Measurements from ENCODE around the gene NAT14.
"Not testable (repeated sequence)": the region's sequence is repeated elsewhere in the genome, so short reads cannot be mapped to it uniquely, and the experiment has no call there.

NAT14 gene

DNA sequence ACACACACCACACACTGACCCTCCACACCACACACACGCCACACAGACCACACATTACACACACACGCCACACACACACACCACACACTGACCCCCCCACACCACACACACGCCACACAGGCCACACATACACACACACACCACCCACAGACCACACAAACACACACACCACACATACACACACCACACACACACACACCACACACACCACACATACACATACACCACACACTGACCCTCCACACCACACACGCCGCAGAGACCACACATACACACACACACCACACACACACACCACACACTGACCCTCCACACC lies 36.9 kb upstream of the NAT14 start:
- H3K4me3 Mint-ChIP-seq; H3K27ac Mint-ChIP-seq; H3K36me3 Mint-ChIP-seq (ENCODE audit: low read depth); H3K9me3 Mint-ChIP-seq; H3K4me1 Mint-ChIP-seq (ENCODE audit: low read depth): not testable (repeated sequence)
- peaks cover 39% of the 10 kb centered on the region for H3K27me3 Mint-ChIP-seq

DNA sequence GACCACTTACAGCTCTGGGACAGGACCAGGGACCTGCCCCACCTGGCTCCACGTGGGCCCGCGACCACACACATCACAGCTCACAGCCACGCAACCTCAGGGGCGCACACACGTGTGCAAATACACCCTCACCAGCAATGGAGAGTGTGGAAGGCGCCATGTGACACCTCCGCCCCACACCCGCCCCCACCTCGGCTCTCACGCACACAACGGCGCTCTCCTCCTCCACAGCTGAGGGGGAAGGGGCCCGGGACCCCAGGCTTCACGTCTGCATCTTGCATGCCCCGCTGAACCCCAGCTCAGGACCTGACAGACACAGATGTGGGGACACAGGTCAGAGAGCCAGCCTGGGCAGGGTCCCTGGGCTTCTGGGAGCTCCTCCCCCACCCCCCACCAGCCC lies 35.5 kb upstream of the NAT14 start:
- peaks cover 11% of the 10 kb centered on the region for H3K36me3 Mint-ChIP-seq (ENCODE audit: low read depth)
- H3K27ac Mint-ChIP-seq = no peak overlapping the region
- H3K27me3 Mint-ChIP-seq = peaks cover 36% of the 10 kb centered on the region
- no peaks in the 10 kb centered on the region for H3K9me3 Mint-ChIP-seq
- H3K4me3 Mint-ChIP-seq = no peak overlapping the region
- peaks cover 9% of the 10 kb centered on the region for H3K4me1 Mint-ChIP-seq (ENCODE audit: low read depth)

DNA sequence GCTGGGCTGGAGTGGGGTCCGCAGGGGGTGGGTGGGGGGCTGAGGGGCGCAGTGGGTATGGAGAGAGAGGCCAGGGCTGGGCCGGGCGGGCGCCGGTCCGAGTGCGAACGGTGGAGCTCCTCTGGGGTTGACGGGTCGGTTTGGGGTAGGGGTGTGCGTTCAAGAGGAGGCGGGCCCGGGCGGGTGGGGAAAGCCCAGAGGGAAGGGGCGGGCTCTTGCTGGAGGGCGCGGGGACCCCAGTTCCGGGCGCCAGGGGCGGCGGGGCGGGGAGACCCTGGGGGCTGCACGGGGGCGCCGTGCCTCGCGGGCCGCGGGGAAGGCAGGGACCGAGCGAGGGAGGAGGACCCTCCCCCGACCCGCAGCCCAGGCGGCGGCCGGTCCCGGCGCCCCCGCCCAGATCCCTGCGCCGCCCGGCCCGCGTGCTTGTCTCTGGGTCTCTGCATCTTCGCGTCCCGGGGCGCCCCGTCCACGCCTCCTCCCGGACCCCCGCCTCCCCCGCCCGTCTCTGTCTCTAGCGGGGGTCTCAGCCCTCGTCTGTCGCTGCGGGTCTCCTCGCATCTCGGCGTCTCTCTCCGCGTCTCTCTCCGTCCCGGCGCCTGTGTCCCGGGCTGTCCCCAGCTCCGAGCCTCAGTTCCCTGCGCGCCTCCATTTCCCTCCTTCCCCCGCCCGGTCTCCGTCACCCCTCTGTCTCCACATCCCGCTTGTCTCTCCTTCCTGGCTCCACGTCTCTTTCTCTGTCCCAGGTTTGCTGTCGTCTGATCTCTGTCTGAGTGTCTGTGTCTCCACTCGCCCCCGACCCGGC lies 33.6 kb upstream of the NAT14 start:
- Mint-ChIP-seq H3K4me3 (peak overlapping the region; percentile 55), H3K27me3 (peaks cover 23% of the 10 kb centered on the region), H3K4me1 (ENCODE audit: low read depth) (peaks cover 9% of the 10 kb centered on the region), H3K27ac (peak overlapping the region; percentile 40), H3K9me3 (no peaks in the 10 kb centered on the region), H3K36me3 (ENCODE audit: low read depth) (peaks cover 11% of the 10 kb centered on the region)

DNA sequence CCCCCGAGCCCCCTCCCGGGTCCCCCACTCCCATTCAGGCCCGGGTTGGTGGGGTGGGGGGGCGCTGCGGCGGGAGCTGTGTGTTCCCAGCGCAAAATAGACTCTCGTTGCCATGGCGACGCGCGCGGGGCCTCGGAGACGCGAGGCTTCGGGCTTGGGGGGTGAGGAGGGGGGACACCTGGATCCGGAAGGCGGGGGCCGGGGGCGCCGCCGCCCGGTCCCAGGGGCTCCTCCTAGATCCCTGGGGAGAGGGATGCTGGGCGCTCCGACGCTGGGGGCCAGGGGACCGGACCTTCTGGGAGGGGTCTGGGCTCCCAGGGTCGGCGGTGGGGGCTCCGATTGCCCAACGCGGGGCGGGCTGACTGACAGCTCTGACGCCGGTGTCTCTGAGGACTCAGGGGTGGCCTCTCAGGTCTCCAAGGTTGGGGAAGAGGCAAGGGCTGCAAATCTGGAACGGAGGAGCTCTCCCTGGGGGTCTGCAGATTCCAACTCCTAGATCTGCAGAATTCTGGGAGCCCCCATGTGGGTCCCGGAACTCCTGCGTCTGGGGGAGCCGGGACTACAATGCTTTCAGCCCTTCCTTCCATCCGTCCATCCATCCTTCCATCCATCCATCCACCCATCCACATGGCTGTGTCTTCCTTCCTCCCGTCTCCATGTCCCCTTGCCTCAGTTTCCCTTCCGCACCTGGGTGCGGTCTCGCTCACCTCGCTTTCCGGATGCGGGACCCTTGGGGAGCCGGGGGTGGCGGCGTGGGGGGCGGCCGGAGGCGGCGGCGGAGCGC lies 32.8 kb upstream of the NAT14 start:
- Mint-ChIP-seq H3K4me3 (peak overlapping the region; percentile 55), H3K27ac (no peak overlapping the region), H3K4me1 (ENCODE audit: low read depth) (peaks cover 9% of the 10 kb centered on the region), H3K36me3 (ENCODE audit: low read depth) (peaks cover 11% of the 10 kb centered on the region), H3K27me3 (peaks cover 23% of the 10 kb centered on the region), H3K9me3 (no peaks in the 10 kb centered on the region)

DNA sequence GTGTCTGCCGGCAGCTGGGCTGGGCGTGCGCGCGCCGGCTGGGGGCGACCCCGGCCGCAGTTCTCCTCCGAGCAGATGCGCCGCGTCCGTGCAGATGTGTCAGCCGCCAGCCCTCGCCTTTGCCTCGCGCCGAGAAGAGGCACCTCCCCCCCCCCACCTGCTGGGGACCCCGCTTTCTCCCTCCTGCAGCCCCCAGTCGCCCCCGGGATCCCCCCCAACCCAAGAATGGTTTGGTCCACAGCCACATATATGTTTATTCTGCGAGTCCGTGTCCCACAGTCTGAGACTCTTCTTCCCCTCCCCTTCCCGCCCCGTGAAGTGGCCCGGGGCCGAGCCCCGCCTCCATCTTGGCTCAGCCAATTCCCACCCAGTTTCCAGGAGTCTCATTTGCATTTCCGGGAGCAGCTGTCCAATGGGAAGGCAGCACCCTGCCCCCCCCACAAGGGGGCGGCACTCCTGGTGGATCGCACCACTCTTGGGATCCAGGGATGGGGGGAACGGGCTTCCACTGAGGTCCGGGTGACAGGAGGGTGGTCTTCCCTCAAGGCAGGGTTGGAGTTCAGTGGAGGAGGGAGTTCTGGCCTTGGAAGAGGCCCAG lies 32.1 kb upstream of the NAT14 start:
- no peaks in the 10 kb centered on the region for H3K9me3 Mint-ChIP-seq
- H3K36me3 Mint-ChIP-seq (ENCODE audit: low read depth) = peaks cover 11% of the 10 kb centered on the region
- H3K27ac Mint-ChIP-seq = no peak overlapping the region
- H3K4me1 Mint-ChIP-seq (ENCODE audit: low read depth) = peaks cover 9% of the 10 kb centered on the region
- no peak overlapping the region for H3K4me3 Mint-ChIP-seq
- H3K27me3 Mint-ChIP-seq = peaks cover 23% of the 10 kb centered on the region

DNA sequence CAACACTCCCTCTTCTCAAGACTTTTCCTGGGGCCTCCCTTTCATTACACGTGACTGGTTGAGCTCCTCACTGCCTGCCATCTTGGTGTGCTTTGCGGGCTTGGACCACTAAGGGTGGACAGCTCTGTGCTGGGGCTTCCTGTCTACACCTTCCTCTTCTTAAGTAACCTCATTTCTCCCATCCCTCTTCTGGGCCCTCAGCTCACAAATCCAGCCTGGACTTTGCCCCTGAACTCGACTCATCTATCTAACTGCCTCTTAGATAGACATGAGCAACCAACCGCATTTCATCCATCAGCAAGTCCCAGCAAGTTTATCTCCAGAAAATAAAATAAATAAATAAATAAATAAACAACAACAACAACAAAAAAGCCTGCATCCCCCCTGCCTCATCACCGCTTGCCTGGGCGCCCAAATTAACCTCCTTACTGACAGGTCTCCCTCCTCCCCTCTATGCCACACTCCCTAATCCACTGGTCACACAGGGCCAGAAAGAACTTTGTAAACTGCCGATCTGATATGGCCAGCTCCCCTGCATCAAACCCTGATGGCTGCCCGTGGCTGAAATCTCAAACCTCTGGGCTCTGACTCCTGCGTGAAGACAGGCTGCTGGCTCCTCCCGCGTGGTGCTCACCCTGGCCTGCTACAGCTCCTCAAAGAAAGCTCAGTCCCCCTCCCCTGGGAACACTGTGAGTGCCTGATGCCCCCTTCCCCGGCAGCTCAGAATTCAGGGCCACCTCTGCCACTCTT lies 31.3 kb upstream of the NAT14 start:
- no peak overlapping the region for H3K27ac Mint-ChIP-seq

DNA sequence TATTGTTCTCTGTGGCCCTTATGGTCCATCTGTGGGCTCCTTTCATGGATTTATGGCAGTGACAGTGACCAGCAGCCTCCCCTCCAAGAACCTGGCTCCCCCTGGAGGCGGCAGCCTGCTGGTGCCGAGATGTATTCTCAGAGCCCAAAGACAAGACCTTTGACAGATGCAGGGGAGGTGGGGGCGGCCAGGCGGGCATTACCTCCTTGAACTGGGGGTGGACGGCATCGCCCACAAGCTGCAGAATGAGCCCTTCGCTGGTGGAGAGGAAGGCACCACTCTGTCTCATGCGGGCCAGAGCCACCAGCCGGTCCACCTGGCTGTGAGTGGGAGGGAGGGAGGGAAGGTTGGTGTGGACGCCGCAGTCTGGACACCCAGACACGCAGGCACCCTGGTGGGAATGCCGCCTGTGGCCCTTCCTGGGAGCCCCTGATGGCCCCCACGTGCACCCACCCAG lies 30.2 kb upstream of the NAT14 start:
- Mint-ChIP-seq H3K4me3 (no peak overlapping the region), H3K27me3 (peaks cover 23% of the 10 kb centered on the region)

More for the DNA sequence above, 31.3 kb upstream of the NAT14 start:
- Mint-ChIP-seq H3K4me3 (no peak overlapping the region), H3K9me3 (no peaks in the 10 kb centered on the region), H3K36me3 (ENCODE audit: low read depth) (peaks cover 11% of the 10 kb centered on the region), H3K27me3 (peaks cover 23% of the 10 kb centered on the region), H3K4me1 (ENCODE audit: low read depth) (peaks cover 9% of the 10 kb centered on the region)

DNA sequence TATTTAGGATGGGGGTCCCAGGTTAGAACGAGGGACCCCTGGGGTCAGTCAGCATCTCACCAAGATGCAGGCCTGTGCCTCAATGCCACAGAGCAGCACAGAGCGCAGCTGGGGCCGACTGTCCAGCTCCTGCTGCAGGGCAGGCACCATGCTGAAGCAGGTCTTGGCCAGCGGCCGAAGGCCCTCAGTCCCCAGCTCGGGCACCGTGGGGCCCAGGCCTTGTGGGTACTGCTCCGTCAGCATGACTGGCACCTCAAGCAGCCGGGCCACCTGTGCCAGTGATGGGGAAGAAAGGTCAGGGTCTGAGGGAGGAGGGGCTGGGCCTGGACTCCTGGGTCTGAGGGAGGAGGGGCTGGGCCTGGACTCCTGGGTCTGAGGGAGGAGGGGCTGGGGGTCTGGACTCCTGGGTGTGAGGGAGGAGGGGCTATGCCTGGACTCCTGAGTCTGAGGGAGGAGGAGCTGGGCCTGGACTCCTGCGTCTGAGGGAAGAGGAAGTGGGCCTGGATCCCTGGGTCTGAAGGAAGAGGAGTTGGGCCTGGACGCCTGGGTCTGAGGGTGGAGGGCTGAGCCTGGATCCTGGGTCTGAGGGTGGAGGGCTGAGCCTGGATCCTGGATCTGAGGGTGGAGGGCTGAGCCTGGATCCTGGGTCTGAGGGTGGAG lies 29.3 kb upstream of the NAT14 start:
- Mint-ChIP-seq H3K4me3 (no peak overlapping the region), H3K36me3 (ENCODE audit: low read depth) (peaks cover 11% of the 10 kb centered on the region), H3K9me3 (no peaks in the 10 kb centered on the region), H3K27ac (no peak overlapping the region), H3K4me1 (ENCODE audit: low read depth) (peaks cover 19% of the 10 kb centered on the region), H3K27me3 (peaks cover 19% of the 10 kb centered on the region)

More for the DNA sequence above, 30.2 kb upstream of the NAT14 start:
- peaks cover 11% of the 10 kb centered on the region for H3K36me3 Mint-ChIP-seq (ENCODE audit: low read depth)
- peaks cover 10% of the 10 kb centered on the region for H3K4me1 Mint-ChIP-seq (ENCODE audit: low read depth)
- no peaks in the 10 kb centered on the region for H3K9me3 Mint-ChIP-seq
- H3K27ac Mint-ChIP-seq = no peak overlapping the region

DNA sequence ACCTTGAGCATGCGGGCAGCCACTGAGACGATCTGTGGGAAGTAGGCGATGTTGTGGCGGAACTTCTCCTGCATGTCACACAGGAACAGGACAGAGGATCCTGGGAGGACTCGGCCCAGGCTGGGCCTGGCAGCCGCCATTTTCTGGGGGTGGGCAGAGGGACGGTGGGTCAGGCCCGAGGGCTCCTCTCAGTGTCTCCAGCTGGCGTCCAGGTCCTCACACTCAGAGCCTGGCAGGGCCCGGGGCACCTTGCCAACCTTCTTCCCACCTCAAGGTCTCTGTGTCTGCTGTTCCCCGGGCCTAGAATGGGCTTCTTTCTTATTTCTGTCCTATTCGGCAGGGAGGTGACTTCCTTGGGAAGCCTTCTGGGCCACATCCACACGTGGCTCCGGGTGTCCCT lies 28.6 kb upstream of the NAT14 start:
- Mint-ChIP-seq H3K4me3 (no peak overlapping the region), H3K27ac (no peak overlapping the region), H3K9me3 (no peaks in the 10 kb centered on the region), H3K4me1 (ENCODE audit: low read depth) (peaks cover 22% of the 10 kb centered on the region), H3K27me3 (peaks cover 15% of the 10 kb centered on the region), H3K36me3 (ENCODE audit: low read depth) (peaks cover 11% of the 10 kb centered on the region)

DNA sequence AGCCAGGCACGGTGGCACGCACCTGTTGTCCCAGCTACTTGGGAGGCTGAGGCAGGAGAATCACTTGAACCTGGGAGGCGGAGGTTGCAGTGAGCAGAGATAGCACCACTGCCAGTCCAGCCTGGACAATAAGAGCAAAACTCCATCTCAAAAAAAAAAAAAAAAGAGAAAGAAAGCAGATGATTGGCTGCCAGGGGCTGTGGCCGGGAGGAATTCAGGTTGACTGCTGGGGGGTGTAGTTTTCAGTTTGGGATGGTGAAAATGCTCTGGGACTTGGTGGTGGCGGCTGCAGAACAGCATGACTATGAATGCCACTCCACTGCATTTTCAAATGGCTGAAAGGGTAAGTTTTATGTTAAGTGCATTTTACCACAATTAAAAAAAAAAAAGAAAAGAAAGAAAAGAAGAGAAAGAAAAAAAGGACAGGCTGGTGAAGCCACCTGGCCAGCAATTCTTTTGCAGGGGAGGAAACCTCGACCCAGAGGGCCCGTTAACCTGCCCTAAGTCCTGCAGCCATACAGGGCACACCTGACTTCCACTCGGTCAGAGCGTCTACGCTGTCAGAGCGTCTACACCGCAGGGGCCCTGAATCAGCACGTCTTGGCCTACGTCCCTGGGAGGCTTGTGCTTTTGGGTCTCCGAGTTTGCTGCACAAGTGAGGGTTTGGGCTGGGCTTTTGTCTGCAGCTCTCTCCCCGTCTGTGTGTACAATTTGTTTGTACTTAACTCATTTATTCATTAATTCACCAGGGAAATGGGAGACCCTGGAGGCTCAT lies 27.1 kb upstream of the NAT14 start:
- peaks cover 11% of the 10 kb centered on the region for H3K36me3 Mint-ChIP-seq (ENCODE audit: low read depth)
- peaks cover 11% of the 10 kb centered on the region for H3K27me3 Mint-ChIP-seq
- H3K27ac Mint-ChIP-seq = no peak overlapping the region
- H3K4me1 Mint-ChIP-seq (ENCODE audit: low read depth) = peaks cover 29% of the 10 kb centered on the region
- no peak overlapping the region for H3K4me3 Mint-ChIP-seq
- no peaks in the 10 kb centered on the region for H3K9me3 Mint-ChIP-seq

DNA sequence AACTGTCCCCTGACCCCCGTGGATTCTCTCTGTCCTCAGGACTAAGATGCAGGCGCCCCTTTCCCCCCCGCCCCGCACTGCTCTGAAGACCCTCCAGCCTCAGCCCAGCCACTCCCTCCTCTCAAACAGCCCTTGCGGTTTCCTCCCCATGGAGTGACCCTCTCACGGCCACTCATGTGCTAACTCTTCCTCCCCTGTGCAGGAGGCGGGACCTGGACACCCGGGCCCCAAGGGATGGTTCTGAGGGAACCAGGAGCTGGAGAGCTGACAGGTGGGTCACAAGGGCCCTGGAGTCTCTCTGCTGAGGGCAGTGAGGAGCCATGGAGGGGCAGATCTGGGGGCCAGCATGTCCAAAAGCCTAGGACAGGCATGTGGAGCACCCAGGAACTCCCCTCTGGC lies 25.4 kb upstream of the NAT14 start:
- Mint-ChIP-seq H3K27ac (no peak overlapping the region), H3K4me3 (peak overlapping the region; percentile 85), H3K4me1 (ENCODE audit: low read depth) (peaks cover 24% of the 10 kb centered on the region), H3K27me3 (no peaks in the 10 kb centered on the region), H3K9me3 (no peaks in the 10 kb centered on the region), H3K36me3 (ENCODE audit: low read depth) (no peaks in the 10 kb centered on the region)

DNA sequence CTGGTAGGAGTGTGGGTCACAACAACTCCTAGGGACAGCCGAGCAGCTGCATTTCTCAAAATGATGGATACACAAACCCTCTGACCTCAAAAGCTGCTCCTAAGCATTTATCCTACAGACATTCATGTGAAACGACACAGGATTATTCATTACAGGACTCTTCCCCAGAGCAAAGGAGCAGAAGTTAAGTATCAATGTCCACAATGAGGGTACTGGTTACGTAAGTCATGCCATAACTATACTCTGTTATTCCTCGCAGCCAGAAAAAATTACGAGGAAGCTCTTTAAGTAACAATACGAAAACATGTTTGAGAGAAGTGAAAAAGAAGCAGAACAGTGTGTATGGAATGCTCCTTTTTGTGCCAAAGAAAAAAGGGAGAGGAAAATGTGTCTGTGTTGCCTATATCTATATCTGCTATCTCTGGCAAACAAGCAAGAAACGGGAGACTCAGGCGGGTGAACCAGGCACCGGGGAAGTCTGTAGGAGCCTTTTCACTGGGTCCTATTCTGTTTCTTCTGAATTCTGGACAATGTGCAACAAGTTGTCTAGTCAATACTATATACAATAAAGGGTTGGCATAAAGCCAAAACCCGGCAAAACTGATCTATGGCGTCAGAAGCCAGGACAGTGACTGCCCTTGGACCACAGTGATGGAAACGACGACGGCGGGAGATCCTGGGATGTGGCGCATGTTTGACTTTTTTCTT lies 24.9 kb upstream of the NAT14 start:
- Mint-ChIP-seq H3K27me3 (no peaks in the 10 kb centered on the region), H3K4me3 (peak overlapping the region; percentile 85), H3K36me3 (ENCODE audit: low read depth) (no peaks in the 10 kb centered on the region), H3K27ac (no peak overlapping the region), H3K9me3 (no peaks in the 10 kb centered on the region), H3K4me1 (ENCODE audit: low read depth) (peaks cover 24% of the 10 kb centered on the region)

DNA sequence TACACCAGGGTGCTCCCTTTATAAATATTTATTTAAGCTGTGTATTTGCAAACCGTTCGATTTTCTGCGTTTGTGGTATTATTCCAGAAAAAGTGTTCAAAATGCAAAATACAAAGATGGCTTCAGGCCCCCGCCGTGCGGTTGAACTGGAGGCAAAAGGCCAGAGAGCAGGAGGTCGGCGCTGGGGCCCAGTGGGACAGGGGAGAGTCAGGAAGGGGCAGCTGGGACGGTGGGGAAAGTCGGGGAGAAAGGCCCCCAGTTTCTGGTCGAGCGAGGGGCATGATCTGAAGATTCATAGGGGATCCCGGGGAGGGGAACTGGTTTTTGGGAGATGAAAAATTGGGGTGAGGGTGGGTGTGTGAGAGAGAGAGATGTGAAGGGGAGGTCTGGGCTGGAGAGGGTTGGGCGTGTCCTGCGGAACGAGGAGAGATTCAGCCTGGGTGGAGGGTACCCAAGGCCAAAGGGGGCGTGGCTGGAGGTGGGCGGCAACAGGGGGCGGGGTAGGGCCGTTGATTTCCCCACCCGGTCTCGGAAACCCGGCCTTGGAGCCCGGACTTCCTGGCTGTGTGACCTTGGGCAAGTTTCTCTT lies 24.2 kb upstream of the NAT14 start:
- Mint-ChIP-seq H3K36me3 (ENCODE audit: low read depth) (no peaks in the 10 kb centered on the region), H3K9me3 (no peaks in the 10 kb centered on the region), H3K4me3 (peak overlapping the region; percentile 85), H3K4me1 (ENCODE audit: low read depth) (peaks cover 24% of the 10 kb centered on the region), H3K27me3 (no peaks in the 10 kb centered on the region), H3K27ac (peak overlapping the region; percentile 92)

All from stimulated activated naive CD8-positive, alpha-beta T cell treated with anti-CD3 and anti-CD28 coated beads, Interleukin-15, Interleukin-2, amounts not matched to agents 100 ng/mL and 50 ng/mL, for 24 hours (primary cell).